Mucosa of rectum (tissue), 2 donors: ENCODE results near the gene B3GALT2.

ENCODE experiments used
- H3K27ac ChIP-seq, 2 donors: one replicate each; pipeline ENCODE4 v1.7.0; 2013; ENCODE audit warnings: inconsistent platforms in 2 of 2, low read depth in 2 of 2, low read length in 2 of 2
- H3K27me3 ChIP-seq, 2 donors: one replicate each; pipeline ENCODE4 v1.7.0; 2013; ENCODE audit warnings: low read length in 2 of 2; ENCODE audit not compliant: control insufficient read depth in 2 of 2, insufficient read depth in 2 of 2
- H3K36me3 ChIP-seq, 2 donors: one replicate each; pipeline ENCODE4 v1.7.0; 2013; ENCODE audit warnings: low read length in 2 of 2; ENCODE audit not compliant: control insufficient read depth in 2 of 2, insufficient read depth in 2 of 2
- H3K4me1 ChIP-seq, 2 donors: one replicate each; pipeline ENCODE4 v1.7.0; 2013; ENCODE audit warnings: low read length in 2 of 2, mild to moderate bottlenecking in 1 of 2; ENCODE audit not compliant: control insufficient read depth in 2 of 2, insufficient read depth in 2 of 2
- H3K4me3 ChIP-seq, 2 donors: one replicate each; pipeline ENCODE4 v1.7.0; 2013; ENCODE audit warnings: low read length in 2 of 2
- H3K9ac ChIP-seq, 2 donors: one replicate each; pipeline ENCODE4 v1.7.0; 2013; ENCODE audit warnings: low read length in 2 of 2, low read depth in 1 of 2, mild to moderate bottlenecking in 1 of 2
- H3K9me3 ChIP-seq, 2 donors: one replicate each; pipeline ENCODE4 v1.7.0; 2013; ENCODE audit warnings: low read length in 2 of 2; ENCODE audit not compliant: control insufficient read depth in 2 of 2
- donor health status: healthy.
- donor health status: Normal muscosa, but diverticular disease.

The B3GALT2 gene

GRCh38 chr1:193184776-193185175 is 1.6 kb downstream of the B3GALT2 start:
- Histone ChIP-seq H3K36me3 (no peaks in the 10 kb centered on the region), H3K27ac (no peak overlapping the region), H3K9ac (peak overlapping the region in 1 of 2 donors; percentile 6), H3K4me1 (peaks cover 4 to 27% of the 10 kb centered on the region in 2 donors), H3K27me3 (no peaks in the 10 kb centered on the region), H3K9me3 (no peaks in the 10 kb centered on the region), H3K4me3 (peak overlapping the region in 1 of 2 donors; percentile 45)

GRCh38 chr1:193183019-193183627 is 3.3 kb downstream of the B3GALT2 start:
- peaks cover 0 to 13% of the 10 kb centered on the region in 2 donors for H3K4me1 ChIP-seq
- H3K9ac ChIP-seq, result no peak overlapping the region
- H3K4me3 ChIP-seq, result no peak overlapping the region

GRCh38 chr1:193181985-193182384 is 4.4 kb downstream of the B3GALT2 start:
- Histone ChIP-seq H3K27me3 (no peaks in the 10 kb centered on the region), H3K9me3 (no peaks in the 10 kb centered on the region), H3K4me3 (no peak overlapping the region), H3K9ac (no peak overlapping the region), H3K27ac (no peak overlapping the region), H3K4me1 (peaks cover 0 to 11% of the 10 kb centered on the region in 2 donors), H3K36me3 (no peaks in the 10 kb centered on the region)

More at GRCh38 chr1:193183019-193183627, 3.3 kb downstream of the B3GALT2 start:
- no peaks in the 10 kb centered on the region for H3K27me3 ChIP-seq
- H3K36me3 ChIP-seq, result no peaks in the 10 kb centered on the region
- no peaks in the 10 kb centered on the region for H3K9me3 ChIP-seq
- H3K27ac ChIP-seq, result no peak overlapping the region

- Histone ChIP-seq H3K27ac (no peak overlapping the region), H3K27me3 (no peaks in the 10 kb centered on the region), H3K4me3 (no peak overlapping the region), H3K9ac (no peak overlapping the region), H3K36me3 (no peaks in the 10 kb centered on the region), H3K4me1 (peaks cover 0 to 8% of the 10 kb centered on the region in 2 donors), H3K9me3 (no peaks in the 10 kb centered on the region)
Measured at GRCh38 chr1:193181536-193181935, 4.9 kb downstream of the B3GALT2 start.

- H3K9ac ChIP-seq, result no peak overlapping the region
- no peaks in the 10 kb centered on the region for H3K36me3 ChIP-seq
- no peak overlapping the region for H3K4me3 ChIP-seq
- H3K27ac ChIP-seq, result no peak overlapping the region
- H3K27me3 ChIP-seq, result no peaks in the 10 kb centered on the region
- H3K9me3 ChIP-seq, result no peaks in the 10 kb centered on the region
- no peaks in the 10 kb centered on the region for H3K4me1 ChIP-seq
Measured at GRCh38 chr1:193179094-193179493, 7.3 kb downstream of the B3GALT2 start.

GRCh38 chr1:193176788-193177187 is 9.6 kb downstream of the B3GALT2 start:
- Histone ChIP-seq H3K27me3 (no peaks in the 10 kb centered on the region), H3K4me1 (no peaks in the 10 kb centered on the region), H3K36me3 (no peaks in the 10 kb centered on the region), H3K9me3 (no peaks in the 10 kb centered on the region), H3K4me3 (no peak overlapping the region), H3K9ac (no peak overlapping the region), H3K27ac (no peak overlapping the region)

- H3K4me3 ChIP-seq, result no peak overlapping the region
Measured at GRCh38 chr1:193176113-193176512, 10.3 kb downstream of the B3GALT2 start.

GRCh38 chr1:193157360-193157759 is 29.1 kb downstream of the B3GALT2 start:
- H3K9me3 ChIP-seq, result no peaks in the 10 kb centered on the region
- H3K27me3 ChIP-seq, result no peaks in the 10 kb centered on the region
- peaks cover 2 to 8% of the 10 kb centered on the region in 2 donors for H3K4me1 ChIP-seq
- H3K4me3 ChIP-seq, result no peak overlapping the region
- no peak overlapping the region for H3K9ac ChIP-seq
- peaks cover 6 to 9% of the 10 kb centered on the region in 2 donors for H3K36me3 ChIP-seq
- H3K27ac ChIP-seq, result no peak overlapping the region

More at GRCh38 chr1:193176113-193176512, 10.3 kb downstream of the B3GALT2 start:
- Histone ChIP-seq H3K9ac (no peak overlapping the region), H3K9me3 (no peaks in the 10 kb centered on the region), H3K27me3 (no peaks in the 10 kb centered on the region), H3K36me3 (no peaks in the 10 kb centered on the region), H3K4me1 (no peaks in the 10 kb centered on the region), H3K27ac (no peak overlapping the region)

GRCh38 chr1:193156822-193157142 is 29.6 kb downstream of the B3GALT2 start:
- Histone ChIP-seq H3K27ac (no peak overlapping the region), H3K27me3 (no peaks in the 10 kb centered on the region), H3K36me3 (peaks cover 6 to 9% of the 10 kb centered on the region in 2 donors)

GRCh38 chr1:193156117-193156821 is 30.1 kb downstream of the B3GALT2 start:
- H3K9me3 ChIP-seq, result no peaks in the 10 kb centered on the region
- peaks cover 6 to 9% of the 10 kb centered on the region in 2 donors for H3K36me3 ChIP-seq
- H3K27me3 ChIP-seq, result no peaks in the 10 kb centered on the region
- H3K4me1 ChIP-seq, result peaks cover 2 to 8% of the 10 kb centered on the region in 2 donors
- H3K4me3 ChIP-seq, result no peak overlapping the region
- H3K9ac ChIP-seq, result no peak overlapping the region
- no peak overlapping the region for H3K27ac ChIP-seq

More at GRCh38 chr1:193156822-193157142, 29.6 kb downstream of the B3GALT2 start:
- no peaks in the 10 kb centered on the region for H3K9me3 ChIP-seq
- peaks cover 2 to 8% of the 10 kb centered on the region in 2 donors for H3K4me1 ChIP-seq
- no peak overlapping the region for H3K9ac ChIP-seq
- H3K4me3 ChIP-seq, result no peak overlapping the region
